Stimulated activated CD8-positive, alpha-beta memory T cell treated with anti-CD3 and anti-CD28 coated beads, Interleukin-4, amount 100 ng/mL, for 48 hours (primary cell): ENCODE measurements around the gene AGTPBP1.

Source experiments
- DNase-seq: peaks from one replicate; pipeline ENCODE4 v3.0.0-alpha.2; 2020

The AGTPBP1 gene

GRCh38 chr9:85528607-85529006, 213.1 kb downstream of the AGTPBP1 start:
- DNase-seq: no peak

- DNase-seq: no peak
Measured at GRCh38 chr9:85528142-85528541, 213.6 kb downstream of the AGTPBP1 start.

GRCh38 chr9:85527331-85528020, 214.3 kb downstream of the AGTPBP1 start:
- DNase-seq: no peak

GRCh38 chr9:85524531-85524930, 217.2 kb downstream of the AGTPBP1 start:
- DNase-seq: no peak

GRCh38 chr9:85523202-85523601, 218.6 kb downstream of the AGTPBP1 start:
- no peak for DNase-seq

- DNase-seq: peak; percentile 56
Measured at GRCh38 chr9:85522459-85523092, 219.2 kb downstream of the AGTPBP1 start.

GRCh38 chr9:85521371-85522197, 220.2 kb downstream of the AGTPBP1 start:
- no peak for DNase-seq

GRCh38 chr9:85516976-85517637, 224.6 kb downstream of the AGTPBP1 start:
- no peak for DNase-seq

- no peak for DNase-seq
Measured at GRCh38 chr9:85516455-85516854, 225.3 kb downstream of the AGTPBP1 start.

- DNase-seq: no peak
Measured at GRCh38 chr9:85515021-85515420, 226.7 kb downstream of the AGTPBP1 start.

- no peak for DNase-seq
Measured at GRCh38 chr9:85514256-85514655, 227.5 kb downstream of the AGTPBP1 start.

- DNase-seq: no peak
Measured at GRCh38 chr9:85511746-85512145, 230.0 kb downstream of the AGTPBP1 start.

- no peak for DNase-seq
Measured at GRCh38 chr9:85510830-85511504, 230.8 kb downstream of the AGTPBP1 start.

- DNase-seq: no peak
Measured at GRCh38 chr9:85508616-85509015, 233.1 kb downstream of the AGTPBP1 start.

GRCh38 chr9:85505612-85506011, 236.1 kb downstream of the AGTPBP1 start:
- no peak for DNase-seq

- DNase-seq: no peak
Measured at GRCh38 chr9:85502815-85503655, 238.7 kb downstream of the AGTPBP1 start.

- no peak for DNase-seq
Measured at GRCh38 chr9:85501882-85502281, 239.9 kb downstream of the AGTPBP1 start.

GRCh38 chr9:85501456-85501855, 240.3 kb downstream of the AGTPBP1 start:
- no peak for DNase-seq
